Measurements from ENCODE around the gene FGF11. TPM values are rescaled to one million over a fixed set of nuclear protein-coding genes. Genes with fewer than 3 reads are reported as not detected.

The FGF11 gene
- 23.7 and 32.8 TPM in 2 replicates for total RNA-seq

DNA sequence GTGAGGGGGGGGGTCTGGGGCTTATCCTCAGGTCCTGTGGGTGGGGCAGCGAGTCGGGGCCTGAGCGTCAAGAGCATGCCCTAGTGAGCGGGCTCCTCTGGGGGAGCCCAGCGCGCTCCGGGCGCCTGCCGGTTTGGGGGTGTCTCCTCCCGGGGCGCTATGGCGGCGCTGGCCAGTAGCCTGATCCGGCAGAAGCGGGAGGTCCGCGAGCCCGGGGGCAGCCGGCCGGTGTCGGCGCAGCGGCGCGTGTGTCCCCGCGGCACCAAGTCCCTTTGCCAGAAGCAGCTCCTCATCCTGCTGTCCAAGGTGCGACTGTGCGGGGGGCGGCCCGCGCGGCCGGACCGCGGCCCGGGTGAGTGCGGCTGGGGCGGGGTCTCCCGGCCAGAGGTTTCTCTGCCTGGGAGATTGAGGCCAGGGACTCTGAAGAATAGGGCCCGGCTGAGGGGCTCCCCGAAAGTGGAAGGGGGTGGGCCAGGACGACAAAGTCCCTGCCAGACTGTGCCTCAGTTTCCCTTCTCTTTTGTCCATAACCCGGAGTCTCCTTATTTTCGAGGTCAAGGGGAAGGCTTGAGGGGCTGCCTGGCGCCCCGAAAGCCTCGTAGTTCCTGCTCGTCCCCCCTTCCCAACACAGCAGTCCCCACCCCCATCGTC, at the start of gene FGF11:
Gene FGF11, plus strand, starts transcription at position 51 of the 651 bp plus-strand sequence. Its CDS starts 109 bp downstream, at position 160.

DNA sequence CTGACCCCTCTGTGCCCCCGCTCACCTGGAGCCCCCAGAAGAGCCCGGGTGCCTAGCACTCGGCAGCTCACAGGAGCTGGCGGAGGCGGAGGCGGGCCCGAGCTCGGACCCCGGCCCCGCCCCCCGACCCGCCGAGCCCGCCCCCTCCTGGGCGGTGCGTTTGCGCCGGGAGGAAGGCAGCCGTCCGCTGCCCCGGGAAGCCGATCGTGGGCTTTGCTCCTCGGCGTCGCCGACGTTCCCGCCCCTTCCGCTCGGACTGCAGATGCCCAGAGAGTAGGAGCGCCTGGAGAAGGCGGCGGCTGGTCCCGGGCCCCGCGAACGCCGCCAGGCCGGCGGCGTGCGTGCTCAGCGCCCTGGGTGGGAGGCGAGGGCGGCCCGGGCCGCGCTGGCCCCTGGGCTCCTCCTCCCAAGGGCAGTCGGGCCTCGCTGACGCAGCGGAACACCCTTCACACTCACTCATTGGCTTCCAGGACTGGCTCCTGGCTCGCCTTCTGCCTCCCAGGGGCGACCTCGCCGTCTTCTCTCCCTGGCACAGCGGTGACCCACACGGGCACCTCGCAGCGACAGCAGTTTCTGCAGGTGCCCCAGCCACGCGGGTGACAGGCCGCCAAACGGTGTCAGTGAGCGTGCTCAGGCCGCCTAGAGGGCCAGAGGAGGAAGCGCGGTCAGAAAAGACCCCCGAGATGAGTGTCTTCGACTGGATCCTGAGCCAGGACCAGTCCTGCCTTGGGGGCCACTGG, 44.7 kb upstream of the FGF11 start, which contains the start of gene PLSCR3:
Gene PLSCR3, minus strand, starts transcription at position 74 of the 740 bp plus-strand sequence. CDS start 415 bp downstream, outside the sequence.

DNA sequence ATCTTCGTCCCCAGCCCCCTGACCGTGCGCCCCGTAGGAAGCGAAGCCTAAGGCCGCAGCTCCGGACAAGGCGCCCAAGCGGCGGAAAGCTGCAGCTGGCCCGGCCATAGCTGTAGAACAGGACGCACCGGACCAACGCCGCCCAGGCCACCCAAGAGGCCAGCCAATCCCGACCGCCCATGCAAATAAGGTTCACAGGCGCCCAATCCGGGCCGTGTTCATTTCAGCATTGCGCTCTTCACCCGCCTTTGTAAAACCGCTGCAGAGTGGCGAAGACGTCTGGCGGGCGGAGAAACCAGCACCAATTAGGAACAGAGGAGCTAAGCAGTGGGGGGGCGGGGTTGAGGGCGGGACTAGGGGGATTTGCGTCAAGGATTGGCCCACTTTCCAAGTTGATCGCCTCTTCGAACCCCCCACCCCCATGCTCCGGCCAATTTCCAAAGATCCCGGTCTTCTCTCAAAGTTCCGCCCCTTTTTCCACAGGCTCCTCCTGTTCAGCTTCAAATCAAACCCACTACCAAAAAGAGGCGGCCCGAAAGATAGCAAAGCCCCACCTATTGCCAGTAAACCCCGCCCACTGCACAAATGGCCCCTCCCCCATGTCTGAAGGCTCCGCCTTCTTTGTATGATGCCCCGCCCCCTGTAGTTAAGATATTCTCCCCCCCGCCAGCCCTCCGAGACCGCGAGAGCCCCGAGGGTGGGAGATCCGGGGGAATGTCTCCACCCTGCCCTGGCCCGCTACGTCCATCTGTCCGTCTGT, 35.2 kb upstream of the FGF11 start, which contains the start of gene TMEM256:
Gene TMEM256, minus strand, starts transcription at position 121 of the 760 bp plus-strand sequence. Its CDS starts 13 bp downstream, at position 108.

DNA sequence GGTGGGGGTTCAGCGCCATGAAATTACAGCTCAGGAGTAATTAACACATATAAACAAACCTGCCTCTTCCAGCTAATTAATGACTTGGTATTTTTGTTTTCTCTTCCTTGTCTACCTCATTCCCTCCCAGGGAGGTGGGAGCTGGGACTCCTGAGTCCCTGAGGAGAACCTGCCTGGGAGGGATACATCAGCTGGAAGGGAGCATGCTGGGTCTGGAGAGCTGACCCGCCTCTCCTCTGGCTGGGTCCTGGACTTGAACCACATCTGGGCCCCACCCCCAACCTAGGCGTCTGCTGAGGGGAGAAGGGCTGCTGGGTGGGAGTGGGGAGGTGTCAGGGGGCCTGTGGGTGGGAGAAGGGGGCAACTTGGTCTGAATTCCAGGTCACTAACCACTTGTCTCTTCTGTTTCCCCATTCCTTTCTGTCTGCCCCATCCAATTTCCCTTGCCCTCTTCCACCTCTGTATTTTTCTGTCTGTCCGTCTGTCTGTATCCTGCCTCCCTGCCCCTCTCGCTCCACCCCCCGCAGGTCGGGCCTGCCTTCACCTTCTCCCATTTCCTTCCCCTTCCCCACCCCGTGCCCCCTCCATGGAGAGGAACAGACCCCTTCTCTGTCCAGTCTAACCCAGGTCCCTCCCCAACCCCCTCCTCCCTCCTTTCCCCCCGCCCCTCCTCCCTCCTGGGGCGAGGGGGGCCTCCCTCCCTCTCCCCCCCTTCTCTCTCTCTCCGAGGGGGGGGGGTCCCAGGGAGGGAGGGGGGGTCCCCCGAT, 31.6 kb upstream of the FGF11 start, which contains the start of gene NLGN2:
Gene NLGN2, plus strand, starts transcription at position 361 of the 767 bp plus-strand sequence. CDS start 411 bp downstream, outside the sequence.

DNA sequence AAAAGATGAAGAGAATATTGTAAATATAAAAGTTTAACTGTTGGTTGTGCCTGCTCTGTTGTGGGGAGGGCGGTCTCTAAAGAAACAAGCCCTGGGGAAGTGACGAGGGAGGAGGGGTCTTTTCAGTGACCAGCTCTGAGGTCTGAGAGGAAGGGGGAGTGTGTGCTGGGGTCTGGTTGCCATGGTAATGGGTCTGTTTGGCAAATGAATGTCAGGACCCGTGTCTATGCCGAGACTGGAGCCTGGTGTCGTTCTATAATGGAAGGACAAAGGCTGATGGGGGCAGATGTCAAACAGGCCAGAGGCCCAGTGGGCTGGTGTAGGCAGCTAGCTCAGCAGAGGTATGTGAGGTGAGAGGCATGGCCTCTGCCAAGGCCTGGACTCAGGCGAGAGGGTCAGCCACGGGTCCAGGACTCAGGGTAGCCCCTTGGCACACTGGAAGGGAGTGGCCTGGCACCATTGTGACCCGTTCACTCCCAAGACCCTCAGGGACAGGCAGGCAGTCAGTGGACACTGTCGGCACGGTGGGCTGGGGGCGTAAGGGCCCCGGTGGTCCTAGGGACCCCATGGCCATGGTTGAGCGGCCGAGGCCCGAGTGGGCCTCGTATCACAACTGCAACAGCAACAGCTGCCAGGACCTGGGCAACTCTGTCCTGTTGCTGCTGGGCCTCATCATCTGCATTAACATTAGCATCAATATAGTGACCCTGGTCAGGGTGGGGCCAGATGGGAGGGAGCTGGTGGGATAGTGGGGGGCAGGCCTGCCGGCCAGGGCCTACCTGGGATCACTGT, 19.3 kb upstream of the FGF11 start, which contains the start of gene SPEM1:
Gene SPEM1, plus strand, starts transcription at position 506 of the 792 bp plus-strand sequence. Its CDS starts 61 bp downstream, at position 567.

DNA sequence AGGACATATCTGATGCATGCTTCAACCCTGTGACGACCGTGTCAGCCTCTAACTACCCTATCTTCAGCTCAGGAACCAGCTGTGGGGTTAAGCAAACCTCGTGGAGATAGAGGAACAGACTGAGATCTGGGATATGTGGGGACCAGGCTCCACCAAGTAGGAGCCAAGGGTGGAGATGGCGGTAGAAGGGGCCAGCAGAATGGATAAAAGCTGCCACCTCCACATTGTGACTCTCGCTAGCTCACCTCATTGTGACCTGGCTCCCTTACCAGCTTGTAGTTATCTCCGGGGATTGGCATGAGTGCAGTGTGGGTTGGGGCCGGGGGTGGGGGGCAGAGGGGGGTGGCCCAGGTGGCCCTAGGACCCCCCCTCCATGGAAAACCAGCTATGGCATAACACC, 14.0 kb upstream of the FGF11 start, which contains the start of gene SPEM2:
Gene SPEM2, plus strand, starts transcription at position 301 of the 400 bp plus-strand sequence. Its CDS starts 73 bp downstream, at position 374.

DNA sequence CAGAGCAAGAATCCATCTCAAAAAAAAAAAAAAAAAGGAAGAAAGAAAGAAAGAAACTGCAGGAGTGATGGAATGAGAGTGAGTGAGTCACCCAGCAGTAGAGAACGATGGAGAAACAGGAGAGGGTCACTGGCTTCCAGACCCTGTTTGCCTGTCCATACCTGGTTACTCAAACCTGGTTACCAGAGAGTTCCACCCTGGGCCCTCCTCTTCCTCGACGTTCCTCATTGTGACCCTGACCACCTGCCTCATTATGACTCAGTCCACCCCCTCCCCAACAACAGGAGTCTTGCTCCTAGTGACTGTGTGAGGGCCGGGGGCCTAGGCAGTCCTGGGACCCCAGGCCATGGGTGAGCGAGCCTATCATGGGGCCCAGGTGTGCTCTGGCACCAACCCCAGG, 10.8 kb upstream of the FGF11 start, which contains the start of gene SPEM3:
Gene SPEM3, plus strand, starts transcription at position 301 of the 400 bp plus-strand sequence. Its CDS starts 46 bp downstream, at position 347.

DNA sequence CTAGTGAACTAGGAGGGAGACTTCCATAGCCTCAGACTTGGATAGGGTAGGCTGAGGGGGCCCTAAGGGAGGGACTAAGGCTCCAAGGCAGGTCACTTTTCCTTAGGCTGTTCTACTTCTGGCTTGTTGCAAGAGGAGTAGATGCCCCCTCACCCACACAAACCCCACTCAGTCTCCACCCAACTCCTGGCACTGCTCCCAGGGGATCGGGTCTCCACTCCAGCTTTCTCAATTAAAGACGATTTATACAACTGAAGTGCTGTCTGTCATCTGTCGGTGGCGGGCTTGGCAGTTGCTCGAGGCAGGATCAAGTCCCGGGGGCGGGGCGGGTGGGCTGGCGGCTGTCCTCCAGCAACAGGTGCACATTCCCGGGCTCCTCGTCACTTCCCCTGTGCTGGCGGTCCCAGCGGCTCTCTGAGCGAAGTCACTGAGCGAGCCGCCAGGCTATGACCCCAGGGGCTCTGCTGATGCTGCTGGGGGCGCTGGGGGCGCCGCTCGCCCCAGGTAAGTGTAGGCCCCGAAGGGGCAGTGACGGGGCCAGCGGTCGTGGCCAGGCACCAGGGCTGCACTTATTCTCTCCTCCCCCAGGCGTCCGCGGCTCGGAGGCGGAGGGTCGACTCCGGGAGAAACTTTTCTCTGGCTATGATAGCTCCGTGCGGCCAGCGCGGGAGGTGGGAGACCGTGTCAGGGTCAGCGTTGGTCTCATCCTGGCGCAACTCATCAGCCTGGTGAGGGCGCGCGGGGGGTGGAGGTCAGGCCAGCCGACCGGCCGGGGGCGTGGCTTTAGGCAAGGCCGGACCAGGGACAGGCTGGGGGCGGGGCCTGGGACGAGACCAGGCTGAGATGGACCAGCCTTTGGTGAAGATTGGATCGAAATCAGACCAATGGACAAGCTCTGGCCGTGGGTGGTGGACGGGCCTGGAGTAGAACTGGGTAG, 5.6 kb downstream of the FGF11 start, which contains the start of gene CHRNB1:
Gene CHRNB1, plus strand, starts transcription at position 380 of the 937 bp plus-strand sequence. Its CDS starts 67 bp downstream, at position 447.

DNA sequence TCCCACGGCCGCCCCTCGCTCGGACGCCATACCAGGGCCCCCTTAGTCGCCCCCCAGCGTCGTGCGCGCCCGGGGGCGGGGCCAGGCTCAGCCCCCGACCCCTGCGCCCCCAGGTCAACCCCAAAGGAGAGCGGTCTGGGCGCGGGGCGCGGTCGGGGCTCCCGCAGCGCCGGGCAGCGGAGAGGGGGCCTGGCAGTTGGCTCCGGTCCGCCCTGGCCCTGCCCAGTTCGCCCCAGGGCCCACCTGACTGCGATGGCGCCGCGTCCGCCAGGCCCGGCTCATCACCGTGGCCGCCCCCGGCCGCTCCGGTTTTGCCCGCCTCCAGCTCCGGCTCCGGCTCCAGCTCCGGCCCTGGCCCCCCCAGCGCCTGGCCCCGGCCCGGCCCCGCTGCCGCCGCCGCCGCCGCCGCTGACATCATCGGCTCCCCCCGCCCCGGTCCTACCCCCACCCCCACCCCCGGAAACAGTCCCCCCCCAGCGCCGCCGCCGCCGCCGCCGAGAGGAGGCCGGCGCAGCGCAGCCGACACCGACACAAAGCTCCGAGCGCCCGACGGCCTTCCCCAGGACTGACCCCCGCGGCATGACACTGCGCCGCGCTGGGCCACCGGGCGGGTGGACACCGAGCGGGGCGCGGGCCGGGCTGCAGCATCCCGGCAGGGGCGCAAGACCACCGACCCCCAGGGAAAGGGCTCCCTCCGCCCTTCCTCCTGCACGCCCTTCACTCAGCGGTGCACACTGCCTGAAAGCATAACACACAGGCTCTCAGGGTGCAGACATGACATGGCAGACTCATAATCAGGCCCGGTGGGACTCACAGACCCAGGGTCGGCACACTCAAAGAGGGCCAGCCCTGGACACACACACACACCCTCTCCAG, 40.1 kb downstream of the FGF11 start, which contains the start of gene ZBTB4:
Gene ZBTB4, minus strand, starts transcription at position 419 of the 876 bp plus-strand sequence. CDS start 12,830 bp downstream, outside the sequence.

DNA sequence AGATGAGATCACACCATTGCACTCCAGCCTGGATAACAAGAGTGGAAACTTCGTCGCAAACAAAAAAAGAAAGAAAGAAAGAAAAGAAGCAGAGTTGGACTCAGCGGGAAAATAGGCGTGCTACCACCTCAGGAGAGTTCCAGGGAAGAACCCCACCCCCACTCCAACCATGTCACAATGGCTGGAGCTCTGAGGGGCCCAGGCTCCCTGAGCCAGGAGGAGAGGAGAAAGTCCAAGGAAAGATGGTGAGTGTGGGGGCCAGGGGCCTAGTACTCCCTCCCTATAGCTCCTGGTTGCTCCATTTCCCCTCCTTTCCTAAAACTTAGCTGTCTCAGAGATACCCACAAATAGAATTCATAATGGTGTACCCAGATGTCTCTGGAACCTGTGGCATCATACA, 42.0 kb downstream of the FGF11 start, which contains the start of gene SLC35G6:
Gene SLC35G6, plus strand, starts transcription at position 172 of the 400 bp plus-strand sequence. Its CDS starts 71 bp downstream, at position 243.

DNA sequence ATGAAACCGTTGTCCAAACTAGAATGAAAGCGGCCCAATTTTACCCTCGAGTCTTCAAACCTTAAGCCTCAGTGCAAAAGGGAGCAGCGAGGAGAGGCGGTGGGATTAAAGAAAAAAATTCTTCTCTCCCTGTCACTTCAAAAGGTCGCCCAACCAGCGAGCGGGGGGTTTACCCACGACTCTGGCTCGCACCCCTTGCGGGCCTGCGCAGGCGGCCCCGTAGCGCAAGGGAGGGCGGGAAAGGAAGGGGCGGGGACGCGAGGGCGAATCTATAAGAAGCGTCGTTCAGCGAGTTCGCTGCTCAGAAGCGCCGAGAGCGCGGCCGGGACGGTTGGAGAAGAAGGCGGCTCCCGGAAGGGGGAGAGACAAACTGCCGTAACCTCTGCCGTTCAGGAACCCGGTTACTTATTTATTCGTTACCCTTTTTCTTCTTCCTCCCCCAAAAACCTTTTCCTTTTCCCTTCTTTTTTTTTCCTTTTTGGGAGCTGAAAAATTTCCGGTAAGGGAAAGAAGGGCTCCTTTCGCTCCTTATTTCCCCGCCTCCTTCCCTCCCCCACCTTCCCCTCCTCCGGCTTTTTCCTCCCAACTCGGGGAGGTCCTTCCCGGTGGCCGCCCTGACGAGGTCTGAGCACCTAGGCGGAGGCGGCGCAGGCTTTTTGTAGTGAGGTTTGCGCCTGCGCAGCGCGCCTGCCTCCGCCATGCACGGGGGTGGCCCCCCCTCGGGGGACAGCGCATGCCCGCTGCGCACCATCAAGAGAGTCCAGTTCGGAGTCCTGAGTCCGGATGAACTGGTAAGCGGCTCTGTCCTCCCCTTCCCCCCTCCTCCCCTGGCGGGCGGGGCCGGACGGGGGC, 45.0 kb downstream of the FGF11 start, which contains the start of gene POLR2A:
Gene POLR2A, plus strand, starts transcription at position 300 of the 852 bp plus-strand sequence.

Other genes with a start within 250 kb of the FGF11 start
- gene DLG4, start 219.7 kb upstream of the FGF11 start, total RNA-seq = 1.9 and 6.0 TPM in 2 replicates
- gene ACADVL, start 219.6 kb upstream of the FGF11 start, total RNA-seq = 252 and 304 TPM in 2 replicates
- gene DVL2, start 205.0 kb upstream of the FGF11 start, total RNA-seq = 45.5 and 66.3 TPM in 2 replicates
- 24.9 and 36.4 TPM in 2 replicates for gene PHF23, start 200.1 kb upstream of the FGF11 start, total RNA-seq
- 109 and 134 TPM in 2 replicates for gene GABARAP, start 197.1 kb upstream of the FGF11 start, total RNA-seq
- gene CTDNEP1, start 187.8 kb upstream of the FGF11 start, total RNA-seq = 20.5 and 25.4 TPM in 2 replicates
- 14.5 TPM in 2 replicates for gene ELP5, start 187.3 kb upstream of the FGF11 start, total RNA-seq
- 223 and 297 TPM in 2 replicates for gene CLDN7, start 177.0 kb upstream of the FGF11 start, total RNA-seq
- gene SLC2A4, start 157.8 kb upstream of the FGF11 start, total RNA-seq = 0.24 TPM in 1 of 2 replicates, not detected in the other
- gene YBX2, start 144.9 kb upstream of the FGF11 start, total RNA-seq = 0.43 and 0.96 TPM in 2 replicates
- 273 and 472 TPM in 2 replicates for gene EIF5A, start 131.9 kb upstream of the FGF11 start, total RNA-seq
- gene GPS2, start 124.2 kb upstream of the FGF11 start, total RNA-seq = 32.2 and 33.7 TPM in 2 replicates
- 14.5 and 17.6 TPM in 2 replicates for gene NEURL4, start 110.2 kb upstream of the FGF11 start, total RNA-seq
- gene ACAP1, start 103.0 kb upstream of the FGF11 start, total RNA-seq = 0.21 and 1.9 TPM in 2 replicates
- gene KCTD11, start 87.3 kb upstream of the FGF11 start, total RNA-seq = 28.1 and 54.0 TPM in 2 replicates
- not detected in 2 replicates for gene TMEM95, start 84.4 kb upstream of the FGF11 start, total RNA-seq
- gene TNK1, start 58.4 kb upstream of the FGF11 start, total RNA-seq = 9.9 and 11.9 TPM in 2 replicates
- gene PLSCR3, start 45.0 kb upstream of the FGF11 start, total RNA-seq = 15.8 and 35.2 TPM in 2 replicates
- 125 and 144 TPM in 2 replicates for gene TMEM256, start 35.4 kb upstream of the FGF11 start, total RNA-seq
- 1.9 TPM in 2 replicates for gene NLGN2, start 31.7 kb upstream of the FGF11 start, total RNA-seq
- not detected in 2 replicates for gene SPEM1, start 19.2 kb upstream of the FGF11 start, total RNA-seq
- gene SPEM2, start 13.9 kb upstream of the FGF11 start, total RNA-seq = not detected in 2 replicates
- not detected in 2 replicates for gene SPEM3, start 10.7 kb upstream of the FGF11 start, total RNA-seq
- 13.4 and 28.7 TPM in 2 replicates for gene TMEM102, start 4.1 kb upstream of the FGF11 start, total RNA-seq
- gene CHRNB1, start 5.5 kb downstream of the FGF11 start, total RNA-seq = 6.2 and 8.7 TPM in 2 replicates
- gene ZBTB4, start 40.1 kb downstream of the FGF11 start, total RNA-seq = 16.4 and 22.4 TPM in 2 replicates
- gene SLC35G6, start 41.9 kb downstream of the FGF11 start, total RNA-seq = not detected in 2 replicates
- 40.7 and 46.7 TPM in 2 replicates for gene POLR2A, start 44.9 kb downstream of the FGF11 start, total RNA-seq
- 2.2 and 4.0 TPM in 2 replicates for gene TNFSF12, start 109.5 kb downstream of the FGF11 start, total RNA-seq
- 5.3 and 8.2 TPM in 2 replicates for gene TNFSF13, start 119.2 kb downstream of the FGF11 start, total RNA-seq
- 102 and 137 TPM in 2 replicates for gene SENP3, start 122.4 kb downstream of the FGF11 start, total RNA-seq
- gene CD68, start 140.1 kb downstream of the FGF11 start, total RNA-seq = 12.8 and 21.3 TPM in 2 replicates
- 92.1 and 93.3 TPM in 2 replicates for gene MPDU1, start 144.3 kb downstream of the FGF11 start, total RNA-seq
- 30.6 and 59.9 TPM in 2 replicates for gene SOX15, start 150.6 kb downstream of the FGF11 start, total RNA-seq
- 42.8 and 59.8 TPM in 2 replicates for gene FXR2, start 175.4 kb downstream of the FGF11 start, total RNA-seq
- gene SAT2, start 188.3 kb downstream of the FGF11 start, total RNA-seq = 24.9 and 27.0 TPM in 2 replicates
- gene SHBG, start 190.6 kb downstream of the FGF11 start, total RNA-seq = 0.43 and 0.48 TPM in 2 replicates
- not detected in 2 replicates for gene ATP1B2, start 211.4 kb downstream of the FGF11 start, total RNA-seq
- 15.8 and 23.1 TPM in 2 replicates for gene TP53, start 248.0 kb downstream of the FGF11 start, total RNA-seq
- gene WRAP53, start 249.0 kb downstream of the FGF11 start, total RNA-seq = 4.6 and 4.7 TPM in 2 replicates